Mucosa of rectum (tissue), 2 donors: ENCODE measurements around the gene ACTR5.

Source experiments
- H3K27ac ChIP-seq, 2 donors: one replicate each; pipeline ENCODE4 v1.7.0; 2013; ENCODE audit warnings: inconsistent platforms in 2 of 2, low read depth in 2 of 2, low read length in 2 of 2
- H3K27me3 ChIP-seq, 2 donors: one replicate each; pipeline ENCODE4 v1.7.0; 2013; ENCODE audit warnings: low read length in 2 of 2; ENCODE audit not compliant: control insufficient read depth in 2 of 2, insufficient read depth in 2 of 2
- H3K36me3 ChIP-seq, 2 donors: one replicate each; pipeline ENCODE4 v1.7.0; 2013; ENCODE audit warnings: low read length in 2 of 2; ENCODE audit not compliant: control insufficient read depth in 2 of 2, insufficient read depth in 2 of 2
- H3K4me1 ChIP-seq, 2 donors: one replicate each; pipeline ENCODE4 v1.7.0; 2013; ENCODE audit warnings: low read length in 2 of 2, mild to moderate bottlenecking in 1 of 2; ENCODE audit not compliant: control insufficient read depth in 2 of 2, insufficient read depth in 2 of 2
- H3K4me3 ChIP-seq, 2 donors: one replicate each; pipeline ENCODE4 v1.7.0; 2013; ENCODE audit warnings: low read length in 2 of 2
- H3K9ac ChIP-seq, 2 donors: one replicate each; pipeline ENCODE4 v1.7.0; 2013; ENCODE audit warnings: low read length in 2 of 2, low read depth in 1 of 2, mild to moderate bottlenecking in 1 of 2
- H3K9me3 ChIP-seq, 2 donors: one replicate each; pipeline ENCODE4 v1.7.0; 2013; ENCODE audit warnings: low read length in 2 of 2; ENCODE audit not compliant: control insufficient read depth in 2 of 2
- donor health status: healthy.
- donor health status: Normal muscosa, but diverticular disease.

Gene ACTR5

GRCh38 chr20:38748097-38748860, at the start of gene ACTR5:
Gene ACTR5, plus strand, starts transcription at chr20:38748460. Its CDS starts 19 bp downstream, at chr20:38748479.
- Histone ChIP-seq H3K27ac (peak within 1 kb of the TSS; percentile 91 to 96), H3K4me3 (peak within 1 kb of the TSS; percentile 88 to 94), H3K27me3 (no peaks in the 10 kb centered on the region), H3K4me1 (peaks cover 12% of the 10 kb centered on the region in 2 donors), H3K9ac (peak within 1 kb of the TSS; percentile 86 to 97), H3K9me3 (no peaks in the 10 kb centered on the region), H3K36me3 (peaks cover 0 to 10% of the 10 kb centered on the region in 2 donors)

GRCh38 chr20:38698541-38698940, 49.7 kb upstream of the ACTR5 start:
- H3K9me3 ChIP-seq, result no peaks in the 10 kb centered on the region
- H3K4me1 ChIP-seq, result no peaks in the 10 kb centered on the region
- no peak overlapping the region for H3K27ac ChIP-seq
- no peak overlapping the region for H3K9ac ChIP-seq
- H3K36me3 ChIP-seq, result no peaks in the 10 kb centered on the region
- H3K4me3 ChIP-seq, result no peak overlapping the region
- peaks cover 0 to 2% of the 10 kb centered on the region in 2 donors for H3K27me3 ChIP-seq

DNA sequence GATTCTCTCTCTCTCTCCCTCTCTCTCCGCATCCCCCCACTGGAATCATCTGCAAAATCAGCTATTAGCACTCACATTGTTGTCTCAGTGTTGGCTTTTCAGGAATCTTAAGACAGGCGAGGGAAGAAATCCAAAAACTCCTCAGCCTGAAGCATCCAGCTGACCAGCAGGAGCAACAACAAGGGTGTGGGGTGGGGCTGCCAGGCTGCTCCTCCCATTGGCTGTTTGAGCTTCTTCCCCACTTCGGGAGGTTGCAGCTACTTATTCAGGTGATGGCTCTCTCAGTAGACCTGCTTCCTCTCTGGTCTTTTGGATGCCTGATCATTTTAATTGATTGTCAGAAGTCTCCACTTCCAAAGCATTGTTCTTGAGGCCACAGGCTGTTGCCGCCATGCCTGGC, 48.1 kb upstream of the ACTR5 start:
- Histone ChIP-seq H3K9me3 (no peaks in the 10 kb centered on the region), H3K4me3 (no peak overlapping the region), H3K36me3 (no peaks in the 10 kb centered on the region), H3K4me1 (no peaks in the 10 kb centered on the region), H3K27me3 (peaks cover 0 to 2% of the 10 kb centered on the region in 2 donors), H3K9ac (no peak overlapping the region), H3K27ac (no peak overlapping the region)

GRCh38 chr20:38700926-38701325, 47.3 kb upstream of the ACTR5 start:
- H3K9ac ChIP-seq, result no peak overlapping the region
- H3K4me1 ChIP-seq, result no peaks in the 10 kb centered on the region
- no peak overlapping the region for H3K4me3 ChIP-seq
- H3K27me3 ChIP-seq, result peaks cover 3 to 7% of the 10 kb centered on the region in 2 donors
- H3K9me3 ChIP-seq, result no peaks in the 10 kb centered on the region
- no peaks in the 10 kb centered on the region for H3K36me3 ChIP-seq
- no peak overlapping the region for H3K27ac ChIP-seq

- H3K27me3 ChIP-seq, result peaks cover 3 to 7% of the 10 kb centered on the region in 2 donors
Observed at GRCh38 chr20:38703526-38703925, 44.7 kb upstream of the ACTR5 start.

DNA sequence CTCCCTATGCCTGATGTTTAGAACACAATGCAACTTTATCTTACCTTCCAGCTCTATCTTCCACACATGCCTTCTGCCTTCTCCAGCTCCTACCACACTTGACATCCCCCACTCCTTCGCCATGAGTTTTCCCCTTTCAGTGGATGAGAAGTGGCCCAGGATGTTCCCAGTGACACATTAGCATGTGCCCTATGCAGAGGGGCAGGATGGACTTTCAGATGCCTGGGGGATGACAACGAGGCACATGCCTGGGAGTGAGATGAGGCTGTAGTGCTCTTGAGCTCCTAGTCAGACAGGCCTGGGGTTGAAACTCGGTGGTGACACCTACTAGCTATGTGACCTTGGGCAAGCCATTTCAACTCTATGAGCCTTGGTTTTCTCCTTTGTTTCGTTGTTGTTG, 44.1 kb upstream of the ACTR5 start:
- Histone ChIP-seq H3K9ac (no peak overlapping the region), H3K9me3 (no peaks in the 10 kb centered on the region), H3K27me3 (peaks cover 3 to 7% of the 10 kb centered on the region in 2 donors), H3K36me3 (no peaks in the 10 kb centered on the region), H3K27ac (no peak overlapping the region), H3K4me1 (no peaks in the 10 kb centered on the region), H3K4me3 (no peak overlapping the region)

More at GRCh38 chr20:38703526-38703925, 44.7 kb upstream of the ACTR5 start:
- no peaks in the 10 kb centered on the region for H3K36me3 ChIP-seq
- no peak overlapping the region for H3K4me3 ChIP-seq
- H3K4me1 ChIP-seq, result no peaks in the 10 kb centered on the region
- H3K9me3 ChIP-seq, result no peaks in the 10 kb centered on the region
- H3K27ac ChIP-seq, result no peak overlapping the region
- no peak overlapping the region for H3K9ac ChIP-seq

DNA sequence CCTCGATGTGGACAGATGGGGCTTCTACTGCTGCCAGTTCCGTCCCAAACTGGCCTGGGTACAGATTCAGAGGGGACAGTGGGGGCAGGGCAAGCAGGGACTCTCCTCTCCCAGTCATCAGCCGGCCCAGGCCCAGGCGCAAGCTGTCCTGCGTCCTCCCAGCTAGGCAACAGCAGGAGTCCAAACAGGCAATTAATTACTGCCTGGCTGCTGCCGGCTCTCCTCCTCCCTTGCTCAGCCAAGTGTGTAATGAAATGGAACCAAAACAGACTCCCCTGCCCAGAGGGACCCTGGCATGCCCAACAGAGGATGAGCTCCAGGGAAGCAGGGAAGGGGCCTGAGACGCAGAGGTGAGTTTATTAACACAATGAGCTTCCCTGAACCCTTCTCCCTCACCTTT, 41.8 kb upstream of the ACTR5 start:
- H3K9ac ChIP-seq, result no peak overlapping the region
- H3K9me3 ChIP-seq, result no peaks in the 10 kb centered on the region
- no peak overlapping the region for H3K27ac ChIP-seq
- H3K27me3 ChIP-seq, result peaks cover 3 to 5% of the 10 kb centered on the region in 2 donors
- H3K4me1 ChIP-seq, result no peaks in the 10 kb centered on the region
- no peaks in the 10 kb centered on the region for H3K36me3 ChIP-seq
- H3K4me3 ChIP-seq, result no peak overlapping the region

DNA sequence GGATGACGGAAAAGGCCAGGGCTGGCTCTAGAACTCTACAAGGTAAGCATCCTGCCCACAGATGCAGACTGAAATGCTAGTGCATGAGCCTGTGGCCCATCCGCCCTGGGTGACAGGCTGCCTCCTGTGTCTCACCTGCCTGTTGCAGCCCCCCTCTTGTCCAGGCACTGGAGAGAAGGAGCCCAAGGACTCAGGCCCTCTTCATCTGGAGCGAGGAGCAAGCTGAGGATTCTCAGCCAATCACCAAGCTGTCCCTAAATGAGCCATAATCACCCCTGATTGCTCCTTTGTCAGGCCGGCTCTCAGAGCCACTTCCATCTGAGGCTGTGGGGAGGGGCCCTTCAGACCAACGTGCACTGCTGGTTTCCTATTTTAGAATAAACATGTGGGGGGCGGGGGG, 34.0 kb upstream of the ACTR5 start:
- Histone ChIP-seq H3K9me3 (no peaks in the 10 kb centered on the region), H3K4me1 (no peaks in the 10 kb centered on the region), H3K4me3 (no peak overlapping the region), H3K27ac (no peak overlapping the region), H3K27me3 (peaks cover 2 to 25% of the 10 kb centered on the region in 2 donors), H3K9ac (no peak overlapping the region), H3K36me3 (no peaks in the 10 kb centered on the region)

GRCh38 chr20:38715646-38716045, 32.6 kb upstream of the ACTR5 start:
- Histone ChIP-seq H3K27me3 (peaks cover 5 to 30% of the 10 kb centered on the region in 2 donors), H3K27ac (no peak overlapping the region), H3K4me1 (no peaks in the 10 kb centered on the region), H3K36me3 (no peaks in the 10 kb centered on the region), H3K9me3 (no peaks in the 10 kb centered on the region), H3K9ac (no peak overlapping the region), H3K4me3 (no peak overlapping the region)

DNA sequence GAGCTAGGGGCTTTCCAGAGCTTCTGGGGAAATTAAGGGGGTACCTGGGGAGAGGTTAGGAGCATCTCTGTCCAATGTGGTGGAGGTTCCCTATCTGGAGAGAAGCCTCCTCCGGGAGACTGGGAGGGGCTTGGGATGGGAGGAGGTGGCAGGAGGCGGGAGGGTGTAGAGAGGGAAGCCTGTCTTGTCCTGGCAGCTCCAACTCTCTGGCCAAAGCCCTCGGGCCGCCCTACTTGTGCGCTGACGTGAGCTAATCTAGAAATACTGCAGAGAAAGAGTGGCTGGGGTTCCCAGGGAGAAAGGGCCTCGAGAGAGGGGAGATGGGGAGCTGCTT, 25.6 kb upstream of the ACTR5 start:
- H3K27me3 ChIP-seq, result peaks cover 54 to 72% of the 10 kb centered on the region in 2 donors
- H3K27ac ChIP-seq, result no peak overlapping the region
- no peaks in the 10 kb centered on the region for H3K9me3 ChIP-seq
- no peaks in the 10 kb centered on the region for H3K4me1 ChIP-seq
- no peak overlapping the region for H3K4me3 ChIP-seq
- H3K9ac ChIP-seq, result no peak overlapping the region
- no peaks in the 10 kb centered on the region for H3K36me3 ChIP-seq
